Measurements from ENCODE around the gene GTPBP4.

GTPBP4 gene

GRCh38 chr10:1058017-1058416 lies 69.8 kb downstream of the GTPBP4 start:
- Histone ChIP-seq H3K4me2 (ENCODE audit: low read length) (peak overlapping the region; percentile 78), H4K20me1 (ENCODE audit: insufficient read depth, low read length) (no peaks in the 10 kb centered on the region), H3K9ac (ENCODE audit: low read length) (peak overlapping the region; percentile 95), H2AFZ (ENCODE audit: low read length) (no peak overlapping the region), H3K36me3 (ENCODE audit: insufficient read depth, low read length) (peaks cover 44% of the 10 kb centered on the region), H3F3A (ENCODE audit: insufficient read depth, low read length) (no peaks in the 10 kb centered on the region; the same call in 1 of the 2 replicates), H3K4me3 (ENCODE audit: low read depth, low read length, poor library complexity, severe bottlenecking) (peak overlapping the region; percentile 91), H3K9me2 (ENCODE audit: low read depth, low read length) (no peaks in the 10 kb centered on the region), H3K4me1 (ENCODE audit: insufficient read depth, low read length, severe bottlenecking) (peaks cover 47% of the 10 kb centered on the region), H3K79me2 (ENCODE audit: insufficient read depth, low read length) (peaks cover 60% of the 10 kb centered on the region), H3K27me3 (ENCODE audit: insufficient read depth, low read length) (no peaks in the 10 kb centered on the region), H3K27ac (ENCODE audit: low read depth, low read length, poor library complexity, severe bottlenecking) (no peak overlapping the region), H3K9me3 (ENCODE audit: low read length) (no peaks in the 10 kb centered on the region)
- TF ChIP-seq EZH2 (IDR thresholded peaks at IDR 0.05; ENCODE audit: borderline replicate concordance, low read length) (no peak), CTCF (IDR thresholded peaks at IDR 0.05; ENCODE audit: low read length) (no peak)

- Histone ChIP-seq H3K27me3 (ENCODE audit: insufficient read depth, low read length) (no peaks in the 10 kb centered on the region), H3K4me2 (ENCODE audit: low read length) (no peak overlapping the region), H4K20me1 (ENCODE audit: insufficient read depth, low read length) (no peaks in the 10 kb centered on the region), H3K9me3 (ENCODE audit: low read length) (no peaks in the 10 kb centered on the region), H3K9me2 (ENCODE audit: low read depth, low read length) (no peaks in the 10 kb centered on the region), H3F3A (ENCODE audit: insufficient read depth, low read length) (no peaks in the 10 kb centered on the region), H3K79me2 (ENCODE audit: insufficient read depth, low read length) (peaks cover 51% of the 10 kb centered on the region), H3K36me3 (ENCODE audit: insufficient read depth, low read length) (peaks cover 41% of the 10 kb centered on the region), H3K4me1 (ENCODE audit: insufficient read depth, low read length, severe bottlenecking) (peaks cover 38% of the 10 kb centered on the region), H3K4me3 (ENCODE audit: low read depth, low read length, poor library complexity, severe bottlenecking) (no peak overlapping the region), H3K27ac (ENCODE audit: low read depth, low read length, poor library complexity, severe bottlenecking) (no peak overlapping the region), H3K9ac (ENCODE audit: low read length) (no peak overlapping the region), H2AFZ (ENCODE audit: low read length) (no peak overlapping the region)
- TF ChIP-seq CTCF (IDR thresholded peaks at IDR 0.05; ENCODE audit: low read length): no peak
- no peak for TF ChIP-seq EZH2 (IDR thresholded peaks at IDR 0.05; ENCODE audit: borderline replicate concordance, low read length)
Observed at GRCh38 chr10:1059902-1060301, 71.7 kb downstream of the GTPBP4 start.

GRCh38 chr10:1061930-1062774 lies 73.9 kb downstream of the GTPBP4 start:
- no peak overlapping the region for H3K27ac ChIP-seq (ENCODE audit: low read depth, low read length, poor library complexity, severe bottlenecking)
- no peak for TF ChIP-seq EZH2 (IDR thresholded peaks at IDR 0.05; ENCODE audit: borderline replicate concordance, low read length)
- TF ChIP-seq CTCF (IDR thresholded peaks at IDR 0.05; ENCODE audit: low read length): no peak

More at GRCh38 chr10:1061930-1062774, 73.9 kb downstream of the GTPBP4 start:
- H3K36me3 ChIP-seq (ENCODE audit: insufficient read depth, low read length): peaks cover 43% of the 10 kb centered on the region
- H3K27me3 ChIP-seq (ENCODE audit: insufficient read depth, low read length): no peaks in the 10 kb centered on the region
- H3K9me3 ChIP-seq (ENCODE audit: low read length): no peaks in the 10 kb centered on the region
- H3K9ac ChIP-seq (ENCODE audit: low read length): no peak overlapping the region
- H2AFZ ChIP-seq (ENCODE audit: low read length): no peak overlapping the region
- no peak overlapping the region for H3K4me3 ChIP-seq (ENCODE audit: low read depth, low read length, poor library complexity, severe bottlenecking)
- H3K4me1 ChIP-seq (ENCODE audit: insufficient read depth, low read length, severe bottlenecking): peaks cover 31% of the 10 kb centered on the region
- peaks cover 42% of the 10 kb centered on the region for H3K79me2 ChIP-seq (ENCODE audit: insufficient read depth, low read length)
- no peaks in the 10 kb centered on the region for H4K20me1 ChIP-seq (ENCODE audit: insufficient read depth, low read length)
- no peaks in the 10 kb centered on the region for H3F3A ChIP-seq (ENCODE audit: insufficient read depth, low read length)
- H3K4me2 ChIP-seq (ENCODE audit: low read length): no peak overlapping the region; the same call in 1 of the 2 replicates
- no peaks in the 10 kb centered on the region for H3K9me2 ChIP-seq (ENCODE audit: low read depth, low read length)
